ENCODE results near the gene PRKAR1B. TPM values are rescaled to one million over a fixed set of nuclear protein-coding genes. Genes with fewer than 3 reads are reported as not detected.

The PRKAR1B gene
- total RNA-seq, 1 experiment from 2014 or later: 43.3 TPM

GRCh38 chr7:520503-521161 lies 206.4 kb downstream of the PRKAR1B start:
- H3K4ac ChIP-seq (ENCODE audit: low read depth, low read length): no peak overlapping the region
- H3K18ac ChIP-seq (ENCODE audit: insufficient read length, low read depth, low read length): no peak overlapping the region
- peaks cover 30% of the 10 kb centered on the region; the same call in 1 of the 2 replicates for H3K27me3 ChIP-seq (ENCODE audit: insufficient read depth, low read length)
- no peak overlapping the region for H3K56ac ChIP-seq (ENCODE audit: insufficient read length, low read depth, low read length)
- H2BK20ac ChIP-seq (ENCODE audit: low read depth, low read length, poor library complexity, severe bottlenecking): no peak overlapping the region
- no peak overlapping the region for H3K9ac ChIP-seq (ENCODE audit: extremely low read depth, insufficient read length, low read length)
- H3K27ac ChIP-seq (ENCODE audit: insufficient read length, low read depth, low read length): no peak overlapping the region
- no peak overlapping the region for H2BK5ac ChIP-seq (ENCODE audit: insufficient read length, low read length)
- no peaks in the 10 kb centered on the region; a peak in 1 of 5 replicates for H3K9me3 Mint-ChIP-seq
- no peak overlapping the region for H4K91ac ChIP-seq (ENCODE audit: insufficient read length, low read depth, low read length)
- peaks cover 11 to 23% of the 10 kb centered on the region in 2 experiments for H3K4me1 Mint-ChIP-seq
- H3K79me1 ChIP-seq (ENCODE audit: insufficient read depth, low read depth, low read length, poor library complexity, severe bottlenecking): no peaks in the 10 kb centered on the region
- peaks cover 2% of the 10 kb centered on the region; the same call in 1 of the 2 replicates for H3K4me1 ChIP-seq (ENCODE audit: insufficient read depth, low read length)
- H3K14ac ChIP-seq (ENCODE audit: insufficient read depth, low read length): no peak overlapping the region; the same call in 1 of the 2 replicates
- no peak overlapping the region; a peak in 1 of 7 replicates for H3K27ac Mint-ChIP-seq
- WGBS (ENCODE audit: extremely low coverage, insufficient read length, low lambda C conversion rate): no CpG with 5 or more reads among the region's 63 CpGs
- peak overlapping the region; percentile 87 for H3K4me2 ChIP-seq (ENCODE audit: insufficient read depth, insufficient read length, low read length)
- H2BK12ac ChIP-seq (ENCODE audit: insufficient read length, low read depth, low read length): no peak overlapping the region
- no peak overlapping the region for H2BK15ac ChIP-seq (ENCODE audit: low read depth, low read length)
- no peak overlapping the region for H3K23ac ChIP-seq (ENCODE audit: insufficient read length, low read depth, low read length)
- no peak overlapping the region for H4K5ac ChIP-seq (ENCODE audit: insufficient read length, low read depth, low read length)
- no peak overlapping the region for H2AK5ac ChIP-seq (ENCODE audit: insufficient read length, low read length)
- peak overlapping the region in 1 of 2 experiments; percentile 78; a peak in 4 of 5 replicates for H3K4me3 Mint-ChIP-seq
- H4K8ac ChIP-seq (replicated peaks; ENCODE audit: insufficient read length, low read depth, low read length): no peak overlapping the region
- H2AFZ ChIP-seq (ENCODE audit: low read length): no peak overlapping the region
- peak; percentile 64 for DNase-seq
- peaks cover 38% of the 10 kb centered on the region for H3K23me2 ChIP-seq (ENCODE audit: insufficient read length, low read depth, low read length, poor library complexity, severe bottlenecking)
- no peak for TF ChIP-seq CTCF (conservative IDR thresholded peaks at IDR 0.05)
- H3T11ph ChIP-seq (ENCODE audit: low read length): no peak overlapping the region
- no peaks in the 10 kb centered on the region for H3K9me3 ChIP-seq (ENCODE audit: control insufficient read depth, low read depth, low read length)
- H2BK120ac ChIP-seq (ENCODE audit: low read depth, low read length, poor library complexity, severe bottlenecking): no peak overlapping the region
- H4K20me1 ChIP-seq (ENCODE audit: control insufficient read depth, insufficient read depth, insufficient read length): no peaks in the 10 kb centered on the region
- H3K79me2 ChIP-seq (ENCODE audit: insufficient read depth, low read length): peaks cover 2% of the 10 kb centered on the region; the same call in 1 of the 2 replicates
- H3K36me3 Mint-ChIP-seq (ENCODE audit: insufficient read depth in 1 of 3, low read depth in 3 of 3): no peaks in the 10 kb centered on the region; a peak in 1 of 7 replicates
- H3K27me3 Mint-ChIP-seq (ENCODE audit: low read depth): peaks cover 71% of the 10 kb centered on the region
